ENCODE results near the gene DHTKD1. TPM values are rescaled to one million over a fixed set of nuclear protein-coding genes. Genes with fewer than 3 reads are reported as not detected.

Gene DHTKD1
- polyA plus RNA-seq, 1 of the 3 experiments (the other 2 are of a cell fraction), result 17.7 TPM

- Histone ChIP-seq H3K4me1 (ENCODE audit: control insufficient read depth in 1 of 2, insufficient read depth in 2 of 2, low read depth in 1 of 2, low read length in 1 of 2) (no peaks in the 10 kb centered on the region), H3K9me3 (no peaks in the 10 kb centered on the region), H3K79me2 (ENCODE audit: insufficient read depth) (no peaks in the 10 kb centered on the region; the same call in 1 of the 2 replicates), H2AFZ (ENCODE audit: low read depth) (no peak overlapping the region), H3K9me2 (no peaks in the 10 kb centered on the region), H3K4me3 (ENCODE audit: low read depth in 2 of 2, low read length in 1 of 2) (no peak overlapping the region), H3K4me2 (no peak overlapping the region), H3K27ac (ENCODE audit: low read depth in 2 of 2, low read length in 1 of 2) (no peak overlapping the region), H3K9ac (no peak overlapping the region), H4K20me1 (ENCODE audit: insufficient read depth) (no peaks in the 10 kb centered on the region), H3F3A (replicated peaks; ENCODE audit: insufficient read depth) (no peaks in the 10 kb centered on the region), H3K36me3 (replicated peaks in 1 of 2; ENCODE audit: control insufficient read depth in 1 of 2, insufficient read depth in 2 of 2, low read length in 1 of 2) (peaks cover 25 to 42% of the 10 kb centered on the region in 2 experiments), H3K27me3 (ENCODE audit: insufficient read depth) (no peaks in the 10 kb centered on the region)
- DNase-seq, result no peak
- ChIA-PET POLR2A (no interaction called here), CTCF (interaction anchor here (0.8 kb wide), 1 partner anchor 19 kb away, joined by 3 read pairs; no protein-coding TSS in a partner anchor)
- WGBS (ENCODE audit: low lambda C conversion rate), result 96% methylated on average over 3 of the region's 3 CpGs
- TF ChIP-seq FOXJ3 (CRISPR knock-in tag; IDR thresholded peaks at IDR 0.05) (no peak), JUND (IDR thresholded peaks at IDR 0.05) (no peak), POLR2AphosphoS5 (IDR thresholded peaks at IDR 0.05; ENCODE audit: low read depth, low read length) (no peak), RXRA (IDR thresholded peaks at IDR 0.05; ENCODE audit: borderline replicate concordance, low read depth) (no peak)
Measured at GRCh38 chr10:12144538-12144937, 75.8 kb downstream of the DHTKD1 start.

GRCh38 chr10:12150163-12150562 lies 81.4 kb downstream of the DHTKD1 start:
- Histone ChIP-seq H4K20me1 (ENCODE audit: insufficient read depth) (no peaks in the 10 kb centered on the region), H3K4me2 (no peak overlapping the region), H3K9me2 (no peaks in the 10 kb centered on the region), H3K4me1 (ENCODE audit: control insufficient read depth in 1 of 2, insufficient read depth in 2 of 2, low read depth in 1 of 2, low read length in 1 of 2) (peaks cover 0 to 2% of the 10 kb centered on the region in 2 experiments; a peak in 2 of 4 replicates), H3K9me3 (no peaks in the 10 kb centered on the region; the same call in 1 of the 2 replicates), H3F3A (replicated peaks; ENCODE audit: insufficient read depth) (no peaks in the 10 kb centered on the region), H3K27me3 (ENCODE audit: insufficient read depth) (no peaks in the 10 kb centered on the region), H3K4me3 (ENCODE audit: low read depth in 2 of 2, low read length in 1 of 2) (no peak overlapping the region), H2AFZ (ENCODE audit: low read depth) (no peak overlapping the region), H3K9ac (no peak overlapping the region), H3K79me2 (ENCODE audit: insufficient read depth) (no peaks in the 10 kb centered on the region; the same call in 1 of the 2 replicates), H3K36me3 (replicated peaks in 1 of 2; ENCODE audit: control insufficient read depth in 1 of 2, insufficient read depth in 2 of 2, low read length in 1 of 2) (peaks cover 19 to 33% of the 10 kb centered on the region in 2 experiments), H3K27ac (ENCODE audit: low read depth in 2 of 2, low read length in 1 of 2) (no peak overlapping the region)
- DNase-seq, result no peak
- 72% methylated on average over 4 of the region's 4 CpGs for WGBS (ENCODE audit: low lambda C conversion rate)
- CTCF ChIA-PET, result interaction anchor here (1.2 kb wide), 1 partner anchor 12 kb away, joined by 3 read pairs; no protein-coding TSS in a partner anchor
- TF ChIP-seq TEAD4 (IDR thresholded peaks at IDR 0.05; ENCODE audit: borderline replicate concordance, insufficient read depth), result no peak
- TF ChIP-seq IRF3 (IDR thresholded peaks at IDR 0.05; ENCODE audit: low read depth, low read length), result no peak
- no peak for TF ChIP-seq EP300 (IDR thresholded peaks at IDR 0.05; ENCODE audit: borderline replicate concordance in 1 of 2, low read depth in 1 of 2, low read length in 1 of 2)
- no peak for TF ChIP-seq RAD21 (IDR thresholded peaks at IDR 0.05; ENCODE audit: low read length)
- TF ChIP-seq MAX (IDR thresholded peaks at IDR 0.05; ENCODE audit: low read depth), result no peak
- no peak for TF ChIP-seq ZBTB33 (IDR thresholded peaks at IDR 0.05; ENCODE audit: borderline replicate concordance, low read depth)
- no peak for TF ChIP-seq RFX5 (IDR thresholded peaks at IDR 0.05; ENCODE audit: low read length)
- no peak for TF ChIP-seq RCOR1 (IDR thresholded peaks at IDR 0.05; ENCODE audit: low read length)
- TF ChIP-seq FOSL2 (IDR thresholded peaks at IDR 0.05; ENCODE audit: borderline replicate concordance, low read depth), result no peak
- no peak for TF ChIP-seq POLR2AphosphoS5 (IDR thresholded peaks at IDR 0.05; ENCODE audit: low read depth, low read length)
- no peak for TF ChIP-seq TCF12 (IDR thresholded peaks at IDR 0.05)
- TF ChIP-seq CHD2 (IDR thresholded peaks at IDR 0.05; ENCODE audit: low read length, partially characterized antibody), result no peak
- TF ChIP-seq ELF1 (IDR thresholded peaks at IDR 0.05), result no peak
- no peak for TF ChIP-seq RXRA (IDR thresholded peaks at IDR 0.05; ENCODE audit: borderline replicate concordance, low read depth)
- POLR2A ChIA-PET, result no interaction called here
